ENCODE data around the gene ASTN2.
"Not testable (repeated sequence)": the region's sequence is repeated elsewhere in the genome, so short reads cannot be mapped to it uniquely, and the experiment has no call there.

ASTN2 gene

DNA sequence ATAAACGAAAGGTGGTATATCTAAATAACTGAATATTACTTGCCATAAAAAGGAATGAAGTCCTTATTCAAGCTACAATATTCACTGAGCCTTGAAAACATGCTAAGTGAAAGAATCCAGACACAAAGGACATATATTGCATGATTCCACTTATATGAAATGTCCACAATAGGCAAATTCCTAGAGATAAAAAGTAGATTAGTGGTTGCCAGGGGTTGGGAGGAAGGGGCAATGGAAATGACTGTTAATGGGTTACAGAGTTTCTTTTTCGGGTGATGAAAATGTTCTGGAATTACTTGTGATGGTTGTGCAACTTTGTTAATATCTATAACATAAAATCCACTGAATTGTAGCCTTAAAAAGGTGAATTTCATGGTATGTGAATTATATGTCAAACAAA, 954.8 kb downstream of the ASTN2 start:
- no peaks in the 10 kb centered on the region for H3K36me3 ChIP-seq (ENCODE audit: control insufficient read depth in 1 of 2, insufficient read depth in 2 of 2, low read length in 2 of 2)
- H3K4me3 ChIP-seq (ENCODE audit: low read depth in 1 of 2, low read length in 2 of 2) = no peak overlapping the region
- H3K27ac ChIP-seq (ENCODE audit: low read length) = no peak overlapping the region
- no peaks in the 10 kb centered on the region for H3K27me3 ChIP-seq (ENCODE audit: low read depth, low read length)
- peaks cover 3 to 7% of the 10 kb centered on the region in 2 donors for H3K9me3 ChIP-seq (ENCODE audit: control insufficient read depth in 1 of 2, low read length in 2 of 2)
- no peaks in the 10 kb centered on the region for H3K4me1 ChIP-seq (ENCODE audit: control insufficient read depth in 1 of 2, insufficient read depth in 2 of 2, low read length in 2 of 2)

DNA sequence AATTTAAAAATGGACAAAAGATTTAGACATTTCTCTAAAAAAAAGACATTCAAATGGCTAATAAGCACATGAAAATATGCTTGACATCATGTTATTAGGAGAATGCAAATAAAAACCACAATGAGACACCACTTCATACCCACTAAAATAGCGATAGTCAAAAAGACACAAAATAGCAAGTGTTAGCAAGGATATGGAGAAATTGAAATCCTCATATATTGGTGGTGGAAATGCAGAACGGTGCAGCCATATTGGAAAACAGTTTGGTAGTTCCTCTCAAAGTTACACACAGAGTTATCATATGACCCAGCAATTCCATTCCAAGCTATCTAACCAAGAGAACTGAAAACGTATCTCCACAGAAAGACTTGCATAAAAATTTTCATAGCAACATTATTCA, 955.3 kb downstream of the ASTN2 start:
- Histone ChIP-seq H3K9me3 (ENCODE audit: control insufficient read depth in 1 of 2, low read length in 2 of 2) (peaks cover 3 to 7% of the 10 kb centered on the region in 2 donors), H3K27ac (ENCODE audit: low read length) (no peak overlapping the region), H3K4me3 (ENCODE audit: low read depth in 1 of 2, low read length in 2 of 2) (no peak overlapping the region), H3K4me1 (ENCODE audit: control insufficient read depth in 1 of 2, insufficient read depth in 2 of 2, low read length in 2 of 2) (no peaks in the 10 kb centered on the region), H3K27me3 (ENCODE audit: low read depth, low read length) (no peaks in the 10 kb centered on the region), H3K36me3 (ENCODE audit: control insufficient read depth in 1 of 2, insufficient read depth in 2 of 2, low read length in 2 of 2) (no peaks in the 10 kb centered on the region)

GRCh38 chr9:116456490-116457088, 958.3 kb downstream of the ASTN2 start:
- Histone ChIP-seq H3K27me3 (ENCODE audit: low read depth, low read length) (no peaks in the 10 kb centered on the region), H3K36me3 (ENCODE audit: control insufficient read depth in 1 of 2, insufficient read depth in 2 of 2, low read length in 2 of 2) (no peaks in the 10 kb centered on the region), H3K4me3 (ENCODE audit: low read depth in 1 of 2, low read length in 2 of 2) (no peak overlapping the region), H3K4me1 (ENCODE audit: control insufficient read depth in 1 of 2, insufficient read depth in 2 of 2, low read length in 2 of 2) (no peaks in the 10 kb centered on the region), H3K27ac (ENCODE audit: low read length) (no peak overlapping the region), H3K9me3 (ENCODE audit: control insufficient read depth in 1 of 2, low read length in 2 of 2) (peaks cover 3 to 7% of the 10 kb centered on the region in 2 donors)

DNA sequence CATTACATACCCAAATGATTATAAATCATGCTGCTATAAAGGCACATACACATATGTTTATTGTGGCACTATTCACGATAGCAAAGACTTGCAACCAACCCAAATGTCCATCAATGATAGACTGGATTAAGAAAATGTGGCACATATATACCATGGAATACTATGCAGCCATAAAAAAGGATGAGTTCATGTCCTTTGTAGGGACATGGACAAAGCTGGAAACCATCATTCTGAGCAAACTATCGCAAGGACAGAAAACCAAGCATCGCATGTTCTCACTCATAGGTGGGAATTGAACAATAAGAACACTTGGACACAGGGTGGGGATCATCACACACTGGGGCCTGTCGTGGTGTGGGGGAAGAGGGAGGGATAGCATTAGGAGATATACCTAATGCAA, 960.3 kb downstream of the ASTN2 start:
- not testable (repeated sequence) for H3K27ac ChIP-seq (ENCODE audit: low read length); H3K4me1 ChIP-seq (ENCODE audit: control insufficient read depth in 1 of 2, insufficient read depth in 2 of 2, low read length in 2 of 2); H3K9me3 ChIP-seq (ENCODE audit: control insufficient read depth in 1 of 2, low read length in 2 of 2); H3K36me3 ChIP-seq (ENCODE audit: control insufficient read depth in 1 of 2, insufficient read depth in 2 of 2, low read length in 2 of 2); H3K4me3 ChIP-seq (ENCODE audit: low read depth in 1 of 2, low read length in 2 of 2); H3K27me3 ChIP-seq (ENCODE audit: low read depth, low read length)

DNA sequence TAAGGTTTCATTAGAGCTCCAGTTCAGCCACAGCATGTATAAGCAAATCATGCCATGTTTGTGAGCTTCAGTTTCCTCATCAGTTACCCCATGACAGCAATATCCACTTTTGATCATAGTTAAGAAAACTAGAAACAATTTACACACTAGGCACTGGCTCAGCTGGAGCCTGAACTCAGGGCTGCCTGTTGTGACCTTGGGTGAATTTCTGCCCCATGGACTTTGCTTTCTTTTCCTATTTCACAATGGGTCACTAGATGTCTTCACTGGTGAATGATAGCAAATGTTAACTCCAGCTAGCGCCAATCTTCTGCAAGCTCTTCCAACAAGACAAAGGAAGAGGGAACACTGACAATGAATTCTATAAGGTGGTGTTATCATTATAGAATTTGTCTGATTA, 961.1 kb downstream of the ASTN2 start:
- peaks cover 3 to 7% of the 10 kb centered on the region in 2 donors for H3K9me3 ChIP-seq (ENCODE audit: control insufficient read depth in 1 of 2, low read length in 2 of 2)
- H3K36me3 ChIP-seq (ENCODE audit: control insufficient read depth in 1 of 2, insufficient read depth in 2 of 2, low read length in 2 of 2) = no peaks in the 10 kb centered on the region
- no peak overlapping the region for H3K4me3 ChIP-seq (ENCODE audit: low read depth in 1 of 2, low read length in 2 of 2)
- H3K27ac ChIP-seq (ENCODE audit: low read length) = no peak overlapping the region
- H3K4me1 ChIP-seq (ENCODE audit: control insufficient read depth in 1 of 2, insufficient read depth in 2 of 2, low read length in 2 of 2) = no peaks in the 10 kb centered on the region
- no peaks in the 10 kb centered on the region for H3K27me3 ChIP-seq (ENCODE audit: low read depth, low read length)

- Histone ChIP-seq H3K9me3 (ENCODE audit: control insufficient read depth in 1 of 2, low read length in 2 of 2) (peaks cover 3 to 7% of the 10 kb centered on the region in 2 donors), H3K4me1 (ENCODE audit: control insufficient read depth in 1 of 2, insufficient read depth in 2 of 2, low read length in 2 of 2) (no peaks in the 10 kb centered on the region), H3K36me3 (ENCODE audit: control insufficient read depth in 1 of 2, insufficient read depth in 2 of 2, low read length in 2 of 2) (no peaks in the 10 kb centered on the region), H3K4me3 (ENCODE audit: low read depth in 1 of 2, low read length in 2 of 2) (no peak overlapping the region), H3K27ac (ENCODE audit: low read length) (no peak overlapping the region), H3K27me3 (ENCODE audit: low read depth, low read length) (no peaks in the 10 kb centered on the region)
These were observed 962.2 kb downstream of the ASTN2 start for GRCh38 chr9:116452634-116453033.

DNA sequence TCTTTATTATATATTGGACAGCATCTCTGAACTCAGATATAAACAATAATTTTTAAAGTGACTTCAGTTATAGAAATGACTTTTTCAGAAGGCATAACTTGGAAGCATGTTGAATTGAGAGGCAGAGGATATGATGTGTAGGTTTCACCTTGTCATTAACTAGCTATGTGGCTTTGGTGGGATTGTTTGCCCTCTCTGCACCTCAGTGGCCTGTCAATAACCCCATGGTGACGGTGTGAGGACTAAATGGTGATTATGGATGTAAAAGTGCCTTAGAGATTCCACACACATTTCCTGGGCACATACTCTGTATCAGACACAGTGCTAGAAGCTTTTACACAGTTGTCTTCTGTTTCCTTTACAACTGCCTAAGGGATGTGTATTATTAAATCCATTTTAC, 962.6 kb downstream of the ASTN2 start:
- Histone ChIP-seq H3K27me3 (ENCODE audit: low read depth, low read length) (no peaks in the 10 kb centered on the region), H3K36me3 (ENCODE audit: control insufficient read depth in 1 of 2, insufficient read depth in 2 of 2, low read length in 2 of 2) (no peaks in the 10 kb centered on the region), H3K4me3 (ENCODE audit: low read depth in 1 of 2, low read length in 2 of 2) (no peak overlapping the region), H3K27ac (ENCODE audit: low read length) (no peak overlapping the region), H3K9me3 (ENCODE audit: control insufficient read depth in 1 of 2, low read length in 2 of 2) (peaks cover 3 to 7% of the 10 kb centered on the region in 2 donors), H3K4me1 (ENCODE audit: control insufficient read depth in 1 of 2, insufficient read depth in 2 of 2, low read length in 2 of 2) (no peaks in the 10 kb centered on the region)

DNA sequence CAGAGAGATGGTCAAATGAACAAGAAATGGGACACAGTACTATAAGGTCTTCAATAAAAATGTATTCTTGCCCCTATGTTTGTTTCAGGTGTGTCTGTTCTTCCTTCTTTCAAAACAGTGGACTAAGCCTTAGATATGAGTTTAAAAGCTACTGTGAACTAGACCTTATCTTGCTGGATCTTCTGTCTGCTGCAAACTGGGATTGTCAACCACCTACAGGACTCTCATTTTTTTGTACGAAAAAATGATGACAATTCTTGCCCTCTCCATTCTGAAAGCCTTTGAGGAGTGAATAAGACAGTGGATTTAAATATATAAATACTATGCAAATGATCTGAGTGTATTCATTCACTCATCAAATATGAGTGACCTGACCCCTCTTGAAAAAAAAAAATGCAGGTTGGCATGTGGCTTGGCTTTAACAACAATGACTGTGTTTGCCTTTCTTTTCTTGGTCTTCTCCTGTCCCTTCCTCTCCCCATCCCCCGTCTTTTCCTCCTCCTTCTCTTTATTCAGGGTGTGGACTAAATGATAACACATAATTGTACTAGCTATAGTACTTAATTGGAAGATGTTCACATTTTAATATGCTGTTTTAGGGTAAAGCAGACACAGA, 963.2 kb downstream of the ASTN2 start:
- H3K4me3 ChIP-seq (ENCODE audit: low read depth in 1 of 2, low read length in 2 of 2) = no peak overlapping the region
- no peaks in the 10 kb centered on the region for H3K27me3 ChIP-seq (ENCODE audit: low read depth, low read length)
- H3K4me1 ChIP-seq (ENCODE audit: control insufficient read depth in 1 of 2, insufficient read depth in 2 of 2, low read length in 2 of 2) = no peaks in the 10 kb centered on the region
- no peaks in the 10 kb centered on the region for H3K36me3 ChIP-seq (ENCODE audit: control insufficient read depth in 1 of 2, insufficient read depth in 2 of 2, low read length in 2 of 2)
- H3K27ac ChIP-seq (ENCODE audit: low read length) = no peak overlapping the region
- peaks cover 0 to 1% of the 10 kb centered on the region in 2 donors for H3K9me3 ChIP-seq (ENCODE audit: control insufficient read depth in 1 of 2, low read length in 2 of 2)

- no peak overlapping the region for H3K27ac ChIP-seq (ENCODE audit: low read length)
- no peak overlapping the region for H3K4me3 ChIP-seq (ENCODE audit: low read depth in 1 of 2, low read length in 2 of 2)
These were observed 964.3 kb downstream of the ASTN2 start for GRCh38 chr9:116450378-116451139.

DNA sequence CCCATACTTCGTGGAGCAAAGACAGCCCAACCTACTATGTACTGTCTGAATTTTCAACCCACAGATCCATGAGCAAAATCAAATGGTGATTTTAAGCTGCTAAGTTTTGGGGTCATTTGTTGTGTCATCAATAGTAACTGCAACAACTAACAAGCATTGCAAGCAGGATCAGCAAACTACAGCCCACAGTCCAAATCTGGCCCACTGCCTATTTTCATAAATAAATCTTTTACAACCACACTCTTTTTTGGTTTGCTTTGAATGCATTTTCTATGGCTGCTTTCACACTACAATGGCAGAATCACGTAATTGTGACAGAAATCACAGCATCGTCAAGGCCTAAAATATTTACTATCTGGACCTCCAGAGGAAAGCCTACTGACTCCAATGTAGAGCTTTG, 964.9 kb downstream of the ASTN2 start:
- Histone ChIP-seq H3K36me3 (ENCODE audit: control insufficient read depth in 1 of 2, insufficient read depth in 2 of 2, low read length in 2 of 2) (no peaks in the 10 kb centered on the region), H3K27me3 (ENCODE audit: low read depth, low read length) (no peaks in the 10 kb centered on the region), H3K4me1 (ENCODE audit: control insufficient read depth in 1 of 2, insufficient read depth in 2 of 2, low read length in 2 of 2) (no peaks in the 10 kb centered on the region), H3K27ac (ENCODE audit: low read length) (no peak overlapping the region), H3K9me3 (ENCODE audit: control insufficient read depth in 1 of 2, low read length in 2 of 2) (no peaks in the 10 kb centered on the region), H3K4me3 (ENCODE audit: low read depth in 1 of 2, low read length in 2 of 2) (no peak overlapping the region)

More at GRCh38 chr9:116450378-116451139, 964.3 kb downstream of the ASTN2 start:
- no peaks in the 10 kb centered on the region for H3K4me1 ChIP-seq (ENCODE audit: control insufficient read depth in 1 of 2, insufficient read depth in 2 of 2, low read length in 2 of 2)
- H3K36me3 ChIP-seq (ENCODE audit: control insufficient read depth in 1 of 2, insufficient read depth in 2 of 2, low read length in 2 of 2) = no peaks in the 10 kb centered on the region
- no peaks in the 10 kb centered on the region for H3K9me3 ChIP-seq (ENCODE audit: control insufficient read depth in 1 of 2, low read length in 2 of 2)
- H3K27me3 ChIP-seq (ENCODE audit: low read depth, low read length) = no peaks in the 10 kb centered on the region

GRCh38 chr9:116448431-116448830, 966.4 kb downstream of the ASTN2 start:
- Histone ChIP-seq H3K4me1 (ENCODE audit: control insufficient read depth in 1 of 2, insufficient read depth in 2 of 2, low read length in 2 of 2) (no peaks in the 10 kb centered on the region), H3K36me3 (ENCODE audit: control insufficient read depth in 1 of 2, insufficient read depth in 2 of 2, low read length in 2 of 2) (no peaks in the 10 kb centered on the region), H3K9me3 (ENCODE audit: control insufficient read depth in 1 of 2, low read length in 2 of 2) (no peaks in the 10 kb centered on the region), H3K27ac (ENCODE audit: low read length) (no peak overlapping the region), H3K27me3 (ENCODE audit: low read depth, low read length) (no peaks in the 10 kb centered on the region), H3K4me3 (ENCODE audit: low read depth in 1 of 2, low read length in 2 of 2) (no peak overlapping the region)
